Adipose tissue (tissue), 3 donors: Measurements from ENCODE around the gene MRPS9. TPM values are rescaled to one million over a fixed set of nuclear protein-coding genes. Genes with fewer than 3 reads are reported as not detected.

Experiments
- H3K27ac ChIP-seq: one replicate; pipeline ENCODE4 v1.5.1; 2013; ENCODE audit warnings: low read depth, low read length
- WGBS, 3 donors: extraction: QIAGEN DNeasy Blood & Tissue Kit; methylation state at CpG; one replicate each; pipeline ENCODE4 v1.1.7; 2013; 5-methylcytosine and 5-hydroxymethylcytosine counted together
- polyA plus RNA-seq, 3 donors: library from polyadenylated mRNA; stranded (reverse); fragments of 200-250 nt; gene quantifications; one replicate each; pipeline ENCODE4 v1.2.3, GENCODE V29; 2013
- donor health status: healthy with polysubstance abuse.
- donor health status: Bipolar disorder and iron deficiency.
- donor health status: healthy.

MRPS9 gene
- polyA plus RNA-seq, 3 donors: 13.9 to 19.0 (median 18.5) TPM

- H3K27ac ChIP-seq: no peak overlapping the region
- WGBS, 3 donors: 58 to 66% (median 62%) methylated on average over 6 of the region's 6 CpGs
Measured at GRCh38 chr2:105139556-105140239, 101.8 kb downstream of the MRPS9 start.

GRCh38 chr2:105140240-105140568 is 102.3 kb downstream of the MRPS9 start:
- 43 to 85% (median 82%) methylated on average over 1 of the region's 1 CpG for WGBS, 3 donors
- no peak overlapping the region for H3K27ac ChIP-seq

- no peak overlapping the region for H3K27ac ChIP-seq
- WGBS, 3 donors: 72 to 74% (median 74%) methylated on average over 4 of the region's 4 CpGs
Measured at GRCh38 chr2:105141099-105141614, 103.3 kb downstream of the MRPS9 start.

- WGBS, 3 donors: 69 to 88% (median 84%) methylated on average over 5 of the region's 5 CpGs
- no peak overlapping the region for H3K27ac ChIP-seq
Measured at GRCh38 chr2:105142239-105142638, 104.4 kb downstream of the MRPS9 start.

- H3K27ac ChIP-seq: no peak overlapping the region
- 45 to 56% (median 55%) methylated on average over 6 of the region's 6 CpGs for WGBS, 3 donors
Measured at GRCh38 chr2:105143094-105143466, 105.2 kb downstream of the MRPS9 start.

GRCh38 chr2:105143467-105144151 is 105.7 kb downstream of the MRPS9 start:
- WGBS, 3 donors: 2 to 3% (median 2%) methylated on average over 32 to 53 of the region's 53 CpGs
- no peak overlapping the region for H3K27ac ChIP-seq

GRCh38 chr2:105144152-105144940 is 106.5 kb downstream of the MRPS9 start:
- no peak overlapping the region for H3K27ac ChIP-seq
- 5 to 11% (median 7%) methylated on average over 28 to 61 of the region's 62 CpGs for WGBS, 3 donors

GRCh38 chr2:105144941-105145300 is 107.1 kb downstream of the MRPS9 start:
- 40 to 61% (median 61%) methylated on average over 2 of the region's 2 CpGs for WGBS, 3 donors
- H3K27ac ChIP-seq: no peak overlapping the region

- WGBS, 3 donors: 56 to 83% (median 76%) methylated on average over 1 of the region's 1 CpG
- H3K27ac ChIP-seq: no peak overlapping the region
Measured at GRCh38 chr2:105149272-105149671, 111.4 kb downstream of the MRPS9 start.

Other genes starting within 250 kb of the MRPS9 start
- under 1 TPM in 1 of 3 donors, not detected in 2; 0.22 TPM for gene POU3F3, start 184.0 kb upstream of the MRPS9 start, polyA plus RNA-seq
- gene GPR45, start 203.7 kb downstream of the MRPS9 start, polyA plus RNA-seq: not detected